ENCODE measurements around the gene DUOXA1.
"Not testable (repeated sequence)": the region's sequence is repeated elsewhere in the genome, so short reads cannot be mapped to it uniquely, and the experiment has no call there.

The DUOXA1 gene

DNA sequence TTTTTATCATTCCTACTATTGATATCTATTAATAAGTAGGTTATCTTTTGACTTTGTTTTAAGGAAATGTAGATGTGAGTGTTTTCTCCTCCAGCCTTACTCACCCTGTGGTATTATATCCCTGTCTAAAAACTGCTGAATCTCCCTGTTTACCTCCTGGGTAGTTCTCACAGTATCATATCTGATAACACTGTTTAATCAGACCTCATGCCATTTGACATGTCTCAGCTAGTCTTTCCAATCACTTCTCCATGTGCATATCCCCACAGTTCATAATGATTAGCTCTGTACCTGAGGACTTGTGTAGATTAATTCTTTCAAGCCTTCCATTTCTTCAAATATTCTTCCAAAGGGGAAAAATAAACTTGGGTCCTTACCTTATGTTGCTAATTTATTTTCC, 46.5 kb downstream of the DUOXA1 start:
- Mint-ChIP-seq H3K27ac (no peak overlapping the region), H3K27me3 (peaks cover 20% of the 10 kb centered on the region)

DNA sequence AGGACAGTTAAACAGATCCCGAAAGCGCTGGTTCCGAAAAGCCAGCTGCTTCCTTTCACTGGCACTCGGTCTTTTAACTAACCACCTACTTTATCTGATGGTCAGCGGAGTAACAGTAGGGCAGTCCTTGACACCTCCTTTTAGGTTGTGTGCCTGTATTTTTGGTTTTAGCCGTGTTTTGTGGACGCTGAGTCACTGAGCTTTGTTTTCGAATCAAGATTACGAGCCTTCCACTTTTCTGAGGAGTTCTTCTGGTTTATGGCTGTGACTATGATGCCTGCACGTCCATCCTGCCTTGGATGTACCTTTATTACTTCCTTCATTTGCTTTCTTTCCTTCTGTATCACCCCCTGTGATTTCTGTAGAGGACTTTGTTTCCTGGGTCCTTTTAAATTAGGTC, 47.3 kb downstream of the DUOXA1 start:
- not testable (repeated sequence) for H3K9me3 Mint-ChIP-seq; H3K4me1 Mint-ChIP-seq (ENCODE audit: low read depth); H3K4me3 Mint-ChIP-seq; H3K36me3 Mint-ChIP-seq (ENCODE audit: low read depth); H3K27ac Mint-ChIP-seq
- H3K27me3 Mint-ChIP-seq, result peaks cover 14% of the 10 kb centered on the region

More for the DNA sequence above, 46.5 kb downstream of the DUOXA1 start:
- Mint-ChIP-seq H3K9me3 (no peaks in the 10 kb centered on the region), H3K36me3 (ENCODE audit: low read depth) (no peaks in the 10 kb centered on the region), H3K4me1 (ENCODE audit: low read depth) (no peaks in the 10 kb centered on the region), H3K4me3 (no peak overlapping the region)

GRCh38 chr15:45080593-45080992, 49.1 kb downstream of the DUOXA1 start:
- H3K27ac Mint-ChIP-seq; H3K36me3 Mint-ChIP-seq (ENCODE audit: low read depth); H3K4me3 Mint-ChIP-seq; H3K4me1 Mint-ChIP-seq (ENCODE audit: low read depth); H3K9me3 Mint-ChIP-seq; H3K27me3 Mint-ChIP-seq: not testable (repeated sequence)

DNA sequence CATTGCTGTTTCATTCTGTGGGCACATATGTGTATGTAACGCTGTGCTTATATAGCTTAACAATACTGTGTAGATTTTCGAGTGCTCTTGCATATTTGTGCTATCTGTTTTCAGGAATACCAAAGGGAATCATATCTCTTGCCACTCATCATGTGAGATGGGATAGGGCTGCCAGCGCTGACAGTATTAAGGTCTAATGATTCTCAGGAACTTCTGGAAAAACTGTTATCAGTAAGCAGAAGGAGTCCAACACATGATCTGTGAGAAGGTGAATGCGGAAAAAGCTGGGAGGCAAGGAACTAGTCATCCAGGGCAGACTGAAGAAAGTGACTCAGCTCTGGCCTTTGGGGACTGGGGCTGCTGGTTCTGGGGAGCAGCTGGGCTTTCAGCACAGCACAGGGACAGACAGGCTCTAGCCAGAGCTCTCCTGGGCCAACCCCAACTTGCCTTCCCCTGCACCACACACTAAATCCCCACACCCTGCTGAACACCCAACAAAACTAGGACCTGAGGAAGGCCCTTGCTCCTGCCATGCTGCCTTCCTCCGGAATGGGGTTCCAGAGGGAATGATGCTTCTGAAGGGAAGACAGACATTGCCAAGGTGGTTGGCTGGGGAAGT, 49.9 kb downstream of the DUOXA1 start:
- H3K9me3 Mint-ChIP-seq; H3K4me3 Mint-ChIP-seq; H3K4me1 Mint-ChIP-seq (ENCODE audit: low read depth); H3K36me3 Mint-ChIP-seq (ENCODE audit: low read depth); H3K27me3 Mint-ChIP-seq; H3K27ac Mint-ChIP-seq: not testable (repeated sequence)

- not testable (repeated sequence) for H3K4me3 Mint-ChIP-seq; H3K27me3 Mint-ChIP-seq; H3K36me3 Mint-ChIP-seq (ENCODE audit: low read depth); H3K9me3 Mint-ChIP-seq; H3K4me1 Mint-ChIP-seq (ENCODE audit: low read depth); H3K27ac Mint-ChIP-seq
Observed at GRCh38 chr15:45079201-45079600, 50.5 kb downstream of the DUOXA1 start.

DNA sequence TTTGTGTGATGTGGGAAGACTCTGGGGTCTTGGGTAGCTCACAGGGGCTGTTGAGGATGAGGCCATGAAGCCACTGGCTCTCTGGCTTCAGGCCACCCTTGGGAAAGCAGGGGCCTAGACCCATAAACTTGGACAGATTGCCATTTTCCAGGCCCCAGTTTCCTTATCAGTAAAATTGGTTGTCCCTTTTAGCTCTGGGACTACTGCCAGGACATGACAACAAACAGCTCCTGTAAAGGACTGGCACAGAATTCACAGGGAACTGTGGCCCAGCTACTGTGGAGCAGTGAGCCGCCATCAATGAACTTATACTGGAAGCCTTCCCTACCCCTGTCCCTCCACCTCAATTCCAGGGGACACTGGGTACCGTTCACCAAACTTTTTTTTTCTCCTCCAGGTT, 52.3 kb downstream of the DUOXA1 start:
- H3K27ac Mint-ChIP-seq; H3K4me1 Mint-ChIP-seq (ENCODE audit: low read depth); H3K9me3 Mint-ChIP-seq; H3K4me3 Mint-ChIP-seq; H3K36me3 Mint-ChIP-seq (ENCODE audit: low read depth); H3K27me3 Mint-ChIP-seq: not testable (repeated sequence)

GRCh38 chr15:45075440-45076320, 54.0 kb downstream of the DUOXA1 start:
- H3K4me3 Mint-ChIP-seq; H3K36me3 Mint-ChIP-seq (ENCODE audit: low read depth); H3K27ac Mint-ChIP-seq: not testable (repeated sequence)

DNA sequence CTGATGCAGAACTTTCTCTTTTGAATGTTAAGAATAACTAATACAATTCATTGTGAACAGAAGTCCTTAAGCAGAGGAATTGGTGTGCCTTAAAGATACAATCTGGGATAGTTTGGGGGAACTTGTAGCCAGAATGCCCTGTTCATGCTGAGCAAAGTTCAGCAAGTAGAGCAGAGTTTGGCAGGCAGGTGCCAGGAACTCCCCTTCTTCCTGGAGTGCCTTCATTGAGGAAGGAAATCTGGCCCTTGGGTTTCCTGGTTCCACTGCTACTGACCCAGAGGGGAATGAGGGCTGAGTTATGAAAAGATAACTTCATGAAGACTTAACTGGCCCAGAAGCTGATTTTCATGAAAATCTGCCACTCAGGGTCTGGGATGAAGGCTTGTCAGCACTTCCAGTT, 56.1 kb downstream of the DUOXA1 start:
- not testable (repeated sequence) for H3K27me3 Mint-ChIP-seq; H3K36me3 Mint-ChIP-seq (ENCODE audit: low read depth); H3K4me1 Mint-ChIP-seq (ENCODE audit: low read depth); H3K9me3 Mint-ChIP-seq; H3K4me3 Mint-ChIP-seq; H3K27ac Mint-ChIP-seq

More at GRCh38 chr15:45075440-45076320, 54.0 kb downstream of the DUOXA1 start:
- H3K9me3 Mint-ChIP-seq; H3K27me3 Mint-ChIP-seq; H3K4me1 Mint-ChIP-seq (ENCODE audit: low read depth): not testable (repeated sequence)

DNA sequence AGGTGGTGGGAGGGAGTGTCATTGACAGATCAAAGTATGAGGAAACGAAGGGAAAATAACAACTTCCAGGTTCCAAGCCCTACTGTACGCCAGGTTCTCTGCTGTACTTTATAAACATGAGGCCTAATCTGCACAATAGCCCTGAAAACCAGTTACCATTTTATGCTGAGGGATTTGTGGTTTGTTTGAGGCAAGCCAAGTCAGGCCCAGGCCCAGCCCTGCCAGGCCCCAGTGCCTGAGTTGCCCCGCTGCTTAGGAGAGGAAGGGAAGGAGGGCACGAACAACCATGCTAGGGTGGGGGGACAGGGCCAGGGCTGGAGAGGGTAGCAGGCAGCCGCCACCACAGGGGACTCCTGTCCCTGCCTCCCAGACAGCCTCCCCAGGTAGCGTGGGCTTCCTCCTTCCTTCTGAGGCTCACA, 59.7 kb downstream of the DUOXA1 start:
- peaks cover 20% of the 10 kb centered on the region for H3K36me3 Mint-ChIP-seq (ENCODE audit: low read depth)
- not testable (repeated sequence) for H3K9me3 Mint-ChIP-seq; H3K27ac Mint-ChIP-seq; H3K27me3 Mint-ChIP-seq; H3K4me1 Mint-ChIP-seq (ENCODE audit: low read depth); H3K4me3 Mint-ChIP-seq

Measured in stimulated activated naive CD8-positive, alpha-beta T cell treated with anti-CD3 and anti-CD28 coated beads, Interleukin-15, Interleukin-2, amounts not matched to agents 100 ng/mL and 50 ng/mL, for 24 hours (primary cell).